ENCODE results near the gene KDM4F.

The KDM4F gene

GRCh38 chr11:95092549-95093324 is 43.5 kb downstream of the KDM4F start (continued):
- TF ChIP-seq PATZ1 (CRISPR knock-in tag; IDR thresholded peaks at IDR 0.05; ENCODE audit: borderline replicate concordance), result no peak

GRCh38 chr11:95093548-95093947 is 44.3 kb downstream of the KDM4F start:
- ATAC-seq, result no peak
- TF ChIP-seq PPARA (CRISPR knock-in tag; IDR thresholded peaks at IDR 0.05; ENCODE audit: borderline replicate concordance) (no peak), TOX (CRISPR knock-in tag; IDR thresholded peaks at IDR 0.05; ENCODE audit: borderline replicate concordance) (no peak), OSR1 (CRISPR knock-in tag; IDR thresholded peaks at IDR 0.05) (no peak), ESRRG (CRISPR knock-in tag; IDR thresholded peaks at IDR 0.05) (no peak), ZFP3 (CRISPR knock-in tag; IDR thresholded peaks at IDR 0.05) (no peak), ISL1 (CRISPR knock-in tag; IDR thresholded peaks at IDR 0.05) (no peak)

GRCh38 chr11:95095858-95096587 is 46.8 kb downstream of the KDM4F start:
- no peak for TF ChIP-seq SNAI2 (CRISPR knock-in tag; IDR thresholded peaks at IDR 0.05)
- TF ChIP-seq BACH2 (CRISPR knock-in tag; IDR thresholded peaks at IDR 0.05; ENCODE audit: borderline replicate concordance), result no peak
- 0 out of 2 replicates have a peak, but pooled peaks have one; percentile 39 for TF ChIP-seq TOX (CRISPR knock-in tag; IDR thresholded peaks at IDR 0.05; ENCODE audit: borderline replicate concordance)
- ATAC-seq, result peak; percentile 64

- no peak for TF ChIP-seq CSRNP3 (CRISPR knock-in tag; IDR thresholded peaks at IDR 0.05)
- no peak for TF ChIP-seq PATZ1 (CRISPR knock-in tag; IDR thresholded peaks at IDR 0.05; ENCODE audit: borderline replicate concordance)
- TF ChIP-seq ZNF70 (CRISPR knock-in tag; IDR thresholded peaks at IDR 0.05), result no peak
- no peak for TF ChIP-seq CSDC2 (CRISPR knock-in tag; IDR thresholded peaks at IDR 0.05)
- no peak for ATAC-seq
These were observed 48.0 kb downstream of the KDM4F start for GRCh38 chr11:95097209-95097608.

- TF ChIP-seq CSRNP3 (CRISPR knock-in tag; IDR thresholded peaks at IDR 0.05), result no peak
- TF ChIP-seq PATZ1 (CRISPR knock-in tag; IDR thresholded peaks at IDR 0.05; ENCODE audit: borderline replicate concordance), result no peak
- no peak for TF ChIP-seq TOX (CRISPR knock-in tag; IDR thresholded peaks at IDR 0.05; ENCODE audit: borderline replicate concordance)
- no peak for TF ChIP-seq ARNTL (CRISPR knock-in tag; IDR thresholded peaks at IDR 0.05; ENCODE audit: borderline replicate concordance, low read depth)
- ATAC-seq, result no peak
These were observed 49.6 kb downstream of the KDM4F start for GRCh38 chr11:95098826-95099225.
